ENCODE data around the gene CHRD.
"Not testable (repeated sequence)": the region's sequence is repeated elsewhere in the genome, so short reads cannot be mapped to it uniquely, and the experiment has no call there.

The CHRD gene

DNA sequence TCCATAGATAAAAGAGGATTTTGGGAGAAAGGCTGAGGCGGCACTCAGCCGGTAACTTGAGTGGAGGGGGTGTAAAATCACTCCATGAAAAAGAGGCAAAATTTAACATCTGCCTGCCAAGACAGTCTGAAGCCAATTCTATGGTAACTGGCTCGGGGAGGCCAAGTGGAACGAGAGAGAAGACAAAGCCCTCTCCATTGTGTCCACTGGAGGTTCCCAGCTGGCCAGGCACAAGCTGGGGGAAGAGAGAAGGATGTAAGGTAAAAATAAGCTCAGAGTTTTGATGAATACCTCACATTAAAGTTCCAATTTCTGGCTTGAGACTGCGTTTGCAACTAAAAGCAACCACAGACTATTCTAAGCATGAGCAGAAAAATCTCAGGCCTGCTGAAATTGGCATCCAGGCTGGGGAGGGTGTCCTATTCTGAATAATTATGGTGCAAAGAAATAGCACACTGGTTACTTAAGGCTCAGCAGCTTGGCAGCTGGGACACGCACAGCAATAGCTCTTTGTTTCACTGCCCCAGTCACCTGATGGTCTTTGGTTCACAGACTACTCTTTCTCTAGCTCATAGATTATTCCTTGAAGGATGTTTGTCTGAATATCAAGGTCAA lies 48.8 kb downstream of the CHRD start:
- no peak for DNase-seq

DNA sequence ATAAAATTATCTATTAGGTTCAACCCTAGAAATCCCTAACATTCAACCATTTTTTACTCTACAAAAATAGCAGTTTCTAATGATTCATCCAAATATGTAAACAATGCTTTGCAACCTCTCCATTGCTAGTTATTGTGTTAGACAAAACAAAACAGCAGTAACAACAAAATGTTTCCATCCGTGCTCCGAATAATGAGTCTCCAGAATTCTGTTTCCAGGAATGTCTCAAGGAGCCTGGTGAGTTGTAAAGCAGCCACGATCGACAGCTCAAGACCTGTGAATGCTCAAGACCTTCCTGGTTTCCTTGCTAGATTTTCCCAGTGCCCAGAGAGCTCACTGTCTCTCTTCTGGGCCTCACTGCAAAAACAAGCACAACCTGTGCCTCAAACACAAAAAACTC lies 49.9 kb downstream of the CHRD start:
- DNase-seq: no peak

DNA sequence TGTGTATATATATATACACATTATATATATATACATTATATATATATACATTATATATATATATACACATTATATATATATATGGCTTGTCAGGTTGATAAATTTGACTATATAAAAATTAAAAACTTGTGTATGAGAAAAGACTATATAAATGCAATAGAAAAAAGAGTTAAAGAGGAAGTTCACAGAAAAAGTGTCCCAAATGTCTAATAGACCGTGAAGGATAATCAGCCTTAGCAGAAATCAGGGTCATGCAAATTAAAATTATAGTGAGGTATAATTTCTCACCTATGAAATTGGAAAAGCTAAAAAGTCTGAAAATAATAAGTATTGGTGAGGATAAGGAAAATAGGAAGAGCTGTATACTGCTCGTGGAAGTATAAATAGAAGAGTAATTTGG lies 51.1 kb downstream of the CHRD start:
- no peak for DNase-seq

DNA sequence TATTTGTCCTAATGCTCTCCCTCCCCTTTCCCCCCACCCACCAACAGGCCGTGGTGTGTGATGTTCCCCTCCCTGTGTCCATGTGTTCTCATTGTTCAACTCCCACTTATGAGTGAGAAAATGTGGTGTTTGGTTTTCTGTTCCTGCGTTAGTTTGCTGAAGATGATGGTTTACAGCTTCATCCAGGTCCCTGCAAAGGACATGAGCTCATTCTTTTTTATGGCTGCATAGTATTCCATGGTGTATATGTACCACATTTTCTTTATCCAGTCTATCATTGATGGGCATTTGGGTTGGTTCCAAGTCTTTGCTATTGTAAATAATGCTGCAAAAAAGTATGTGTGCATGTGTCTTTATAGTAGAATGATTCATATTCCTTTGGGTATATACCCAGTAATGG lies 53.3 kb downstream of the CHRD start:
- DNase-seq: not testable (repeated sequence)

DNA sequence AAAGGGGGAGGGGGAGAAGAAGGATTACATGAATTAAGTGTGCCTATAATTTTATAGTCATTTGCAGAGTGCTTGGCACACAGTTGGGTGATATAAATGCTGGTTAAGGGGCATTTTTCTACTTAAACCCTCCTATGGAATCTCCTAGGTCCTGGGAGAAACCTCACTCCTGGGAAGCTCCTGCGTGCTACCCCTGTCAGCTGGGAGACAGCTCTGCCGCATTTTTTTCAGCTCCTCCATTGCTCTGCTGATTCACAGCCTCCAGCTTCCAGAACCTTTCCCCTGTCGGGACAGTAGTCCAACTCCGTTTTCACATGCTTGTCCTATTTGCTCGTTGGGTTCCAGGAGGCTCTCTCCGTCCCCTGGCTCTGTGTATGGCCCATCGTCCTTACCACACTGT lies 59.2 kb downstream of the CHRD start:
- DNase-seq: no peak

Data from stimulated activated CD4-positive, alpha-beta T cell treated with anti-CD3 and anti-CD28 coated beads, Interleukin-12 subunit alpha, Interleukin-12 subunit beta, amount 100 ng/mL, for 4 hours (primary cell).